DOHH2 (cell line): ENCODE data around the gene GRID1.

Experiments
- CTCF ChIP-seq: fragments of 200-600 bp; sonication (generic); IDR thresholded peaks from one replicate; pipeline ENCODE4 v1.5.1; 2014; ENCODE audit warnings: antibody characterized with exemption, mild to moderate bottlenecking, low read depth, low read length; ENCODE audit not compliant: poor library complexity, severe bottlenecking
- EZH2phosphoT487 ChIP-seq: fragments of 200-600 bp; sonication (generic); IDR thresholded peaks from 2 replicates; pipeline ENCODE4 v1.6.1; 2017; ENCODE audit warnings: borderline replicate concordance, mild to moderate bottlenecking, antibody characterized with exemption, low read length, moderate library complexity, mixed read lengths

GRCh38 chr10:86100581-86101061 is 266.0 kb downstream of the GRID1 start:
- TF ChIP-seq CTCF (peak; percentile 86), EZH2phosphoT487 (no peak)
